NCI-H1436 (cell line): ENCODE results near the gene ATF3.

Experiments used
- DNase-seq: peaks from one replicate; lab custom pipeline; 2025; lab: John Stamatoyannopoulos, UW

The ATF3 gene, protein sequence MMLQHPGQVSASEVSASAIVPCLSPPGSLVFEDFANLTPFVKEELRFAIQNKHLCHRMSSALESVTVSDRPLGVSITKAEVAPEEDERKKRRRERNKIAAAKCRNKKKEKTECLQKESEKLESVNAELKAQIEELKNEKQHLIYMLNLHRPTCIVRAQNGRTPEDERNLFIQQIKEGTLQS

GRCh38 chr1:212608392-212608958 is at the start of gene ATF3:
TSS of gene ATF3 (plus strand) at chr1:212608761. CDS start at chr1:212615022, 6,261 bp downstream.
- peak; percentile 99 for DNase-seq

DNA sequence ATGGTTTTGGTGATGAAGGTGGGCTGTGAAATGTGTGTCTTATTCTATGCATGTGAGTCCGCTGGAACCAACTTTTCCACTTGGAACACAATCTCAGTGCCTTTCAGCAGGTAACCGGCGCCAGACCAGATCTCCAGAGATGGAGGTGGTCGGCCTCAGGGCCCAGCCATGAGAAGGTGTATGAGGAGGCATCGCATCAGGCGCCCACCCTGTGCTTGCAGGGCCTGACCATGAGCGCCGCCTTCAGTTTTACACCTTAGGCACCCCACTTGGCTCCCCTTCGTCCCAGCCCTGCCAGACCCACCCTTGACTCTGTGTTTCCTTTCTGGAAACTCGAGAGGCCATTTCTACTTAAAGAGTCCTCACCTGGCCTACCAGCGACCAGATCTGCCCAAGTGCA is 48.6 kb upstream of the ATF3 start:
- DNase-seq = no peak

GRCh38 chr1:212560933-212561460 is 47.6 kb upstream of the ATF3 start:
- no peak for DNase-seq

DNA sequence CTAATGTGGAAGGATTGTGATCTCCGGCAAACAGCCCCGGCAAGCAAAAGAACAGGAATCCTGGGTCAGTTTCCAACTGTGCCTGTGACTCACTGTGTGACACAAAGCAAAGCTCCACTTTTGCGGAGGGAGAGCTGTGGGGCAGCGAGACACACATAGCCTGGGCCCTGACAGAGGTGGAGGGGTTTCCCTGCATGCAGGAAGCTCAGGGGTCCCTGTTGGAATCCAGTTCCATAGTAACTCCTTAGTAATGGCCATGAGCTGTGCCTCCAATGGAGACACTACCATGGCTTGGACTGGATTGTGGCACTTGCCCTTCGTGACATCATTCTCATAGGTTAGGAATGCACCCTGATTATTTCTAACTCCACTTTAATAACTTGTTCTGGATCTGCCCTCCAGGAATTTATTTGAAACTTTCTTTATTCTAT is 47.0 kb upstream of the ATF3 start:
- no peak for DNase-seq

GRCh38 chr1:212562771-212563170 is 45.8 kb upstream of the ATF3 start:
- no peak for DNase-seq

DNA sequence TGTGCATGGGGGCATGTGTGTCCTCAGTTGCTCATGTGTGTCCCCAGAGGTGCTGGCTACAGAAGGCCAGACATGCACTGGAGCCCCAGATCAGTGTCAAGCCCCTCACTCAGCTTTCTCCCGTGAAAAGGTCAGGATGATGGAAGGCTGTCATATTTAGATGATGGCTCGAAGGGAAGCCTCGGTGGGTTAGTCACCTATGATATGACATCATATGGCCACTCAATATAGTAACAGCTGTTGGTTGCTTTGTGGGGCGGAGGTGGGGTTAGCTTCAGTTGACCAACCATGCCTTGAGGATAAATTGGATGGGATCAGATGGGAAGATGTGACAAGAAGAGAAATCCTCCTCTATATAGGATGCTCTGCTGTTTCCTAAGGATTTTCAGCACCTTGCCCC is 43.5 kb upstream of the ATF3 start:
- no peak for DNase-seq

DNA sequence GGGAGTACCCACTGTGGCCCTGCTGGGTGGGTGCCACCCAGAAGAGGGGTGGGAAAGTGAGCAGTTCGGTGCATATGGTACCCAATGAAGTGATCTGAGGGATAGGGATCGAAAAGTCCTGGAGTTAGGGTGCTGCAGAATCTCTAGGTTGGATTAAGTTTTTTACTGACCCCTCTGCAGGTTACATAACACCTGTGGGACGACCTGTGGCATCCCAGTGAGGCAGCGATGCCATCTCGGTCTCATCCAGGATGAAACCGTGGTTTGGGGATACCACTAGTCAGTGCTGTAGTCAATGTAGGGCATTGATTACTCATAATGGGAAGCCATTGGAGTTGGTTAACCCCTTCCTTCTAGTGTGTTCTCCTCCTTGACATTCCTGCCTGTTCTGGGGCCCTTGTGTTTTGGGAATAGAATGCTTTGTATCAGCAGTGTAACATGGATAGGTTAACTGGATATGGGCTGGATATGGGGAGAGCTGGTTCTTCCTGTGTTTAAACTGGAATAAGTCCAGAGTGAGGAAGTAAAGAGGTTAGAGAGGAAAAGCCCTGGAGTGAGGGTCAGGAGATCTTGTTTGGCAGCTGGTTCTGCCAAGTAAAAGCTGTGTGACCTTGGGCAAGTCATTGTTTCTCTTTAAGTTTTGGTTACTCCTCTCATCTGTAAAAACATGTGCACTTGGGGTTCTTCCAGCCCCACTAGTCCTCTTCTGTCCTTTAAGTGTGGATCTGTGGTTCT is 42.8 kb upstream of the ATF3 start:
- no peak for DNase-seq

- peak; percentile 79 for DNase-seq
Measured at GRCh38 chr1:212566522-212567479, 41.8 kb upstream of the ATF3 start.

GRCh38 chr1:212567638-212568037 is 40.9 kb upstream of the ATF3 start:
- no peak for DNase-seq

- DNase-seq = no peak
Measured at GRCh38 chr1:212568978-212569537, 39.5 kb upstream of the ATF3 start.

GRCh38 chr1:212574732-212575131 is 33.8 kb upstream of the ATF3 start:
- DNase-seq = no peak

DNA sequence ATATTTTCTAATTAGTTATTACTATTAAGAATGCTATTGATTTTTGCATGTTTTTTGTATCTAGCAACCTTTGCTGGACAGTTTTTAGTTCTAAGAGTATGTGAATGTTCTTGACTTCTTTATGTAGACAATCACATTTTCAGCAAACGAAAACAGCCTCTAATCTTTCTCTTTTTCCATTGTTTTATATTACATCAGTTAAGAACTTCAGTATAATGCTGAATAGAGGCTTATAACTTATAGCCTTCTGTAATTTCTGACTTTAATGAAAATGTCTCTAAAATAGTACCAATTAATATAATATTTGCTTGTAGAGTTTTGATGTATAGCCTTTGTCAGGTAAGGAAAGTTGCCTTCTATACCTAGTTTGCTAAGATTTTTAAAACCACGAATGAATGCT is 33.2 kb upstream of the ATF3 start:
- no peak for DNase-seq

DNA sequence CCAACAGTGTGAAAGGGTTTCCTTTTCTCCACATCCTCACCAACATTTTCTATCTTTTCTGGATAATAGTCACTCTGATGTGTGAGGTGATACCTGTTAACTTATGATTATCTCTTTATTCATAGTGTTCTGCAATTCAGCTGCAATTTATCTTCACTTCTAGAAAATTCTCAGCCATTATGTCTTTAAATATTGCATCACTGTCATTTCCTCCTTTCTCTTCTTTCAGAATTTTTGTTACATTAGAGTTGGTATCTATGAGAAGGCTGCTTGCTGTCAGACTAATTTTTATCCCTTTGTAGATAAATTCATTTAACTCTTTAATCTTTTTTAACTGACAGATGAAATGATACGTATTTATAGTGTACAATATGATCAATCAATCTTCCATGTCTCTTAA is 30.5 kb upstream of the ATF3 start:
- no peak for DNase-seq

GRCh38 chr1:212581034-212581433 is 27.5 kb upstream of the ATF3 start:
- DNase-seq = no peak

GRCh38 chr1:212582291-212582690 is 26.3 kb upstream of the ATF3 start:
- DNase-seq = no peak

DNA sequence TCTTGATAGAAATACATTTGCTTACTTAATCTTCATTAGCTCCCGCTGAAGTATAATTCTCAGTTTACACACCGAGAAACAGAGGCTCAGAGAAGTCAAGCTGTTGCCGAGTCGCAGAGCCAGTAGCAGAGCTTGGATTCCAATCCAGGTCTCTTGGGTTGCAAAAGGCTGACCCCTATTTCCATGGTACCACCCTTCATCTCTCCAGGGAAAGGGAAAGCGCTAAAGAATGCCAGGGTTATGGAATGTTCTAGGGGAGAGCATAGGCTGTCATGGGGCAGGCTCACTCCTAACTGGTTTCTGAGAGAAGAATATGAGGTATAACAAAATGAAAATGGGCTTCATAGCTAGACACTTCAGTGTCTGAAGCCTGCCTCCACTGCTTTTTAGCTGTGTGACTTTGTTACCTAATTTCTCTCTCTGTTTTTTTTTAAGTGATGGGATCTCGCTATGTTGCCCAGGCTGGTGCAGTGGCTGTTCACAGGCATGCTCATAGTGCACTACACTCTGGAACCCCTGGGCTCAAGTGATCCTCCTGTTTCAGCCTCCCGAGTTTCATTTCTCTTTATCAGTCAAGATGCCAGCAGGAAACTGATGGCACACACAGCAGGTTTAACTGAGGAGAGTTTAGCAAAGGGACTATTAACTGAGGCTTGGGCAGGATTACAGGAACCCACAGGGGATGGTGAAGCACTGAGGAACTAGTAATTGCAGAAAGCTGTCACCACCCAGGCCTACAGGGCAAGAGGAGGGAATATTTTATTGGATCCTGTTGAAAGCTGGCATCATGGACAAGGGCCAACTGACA is 25.5 kb upstream of the ATF3 start:
- DNase-seq = no peak

DNA sequence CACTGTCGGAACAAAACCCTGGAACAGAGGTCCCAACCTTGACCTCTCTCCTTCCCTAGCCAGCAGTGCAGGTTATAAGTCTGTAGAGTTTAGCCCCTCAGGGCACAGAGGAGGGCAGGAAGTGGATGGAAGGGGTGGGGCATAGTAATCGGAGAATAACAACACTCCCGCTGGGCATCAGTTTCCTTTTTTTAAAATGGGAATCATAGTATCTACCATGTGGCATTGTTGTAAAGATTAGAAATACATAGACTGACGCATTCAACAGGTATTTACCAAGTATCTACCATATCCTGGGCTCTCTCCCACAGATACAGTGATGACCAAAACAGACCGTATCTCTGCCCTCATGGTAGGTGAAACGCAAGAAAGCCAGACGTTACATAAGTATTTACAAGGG is 24.9 kb upstream of the ATF3 start:
- no peak for DNase-seq

DNA sequence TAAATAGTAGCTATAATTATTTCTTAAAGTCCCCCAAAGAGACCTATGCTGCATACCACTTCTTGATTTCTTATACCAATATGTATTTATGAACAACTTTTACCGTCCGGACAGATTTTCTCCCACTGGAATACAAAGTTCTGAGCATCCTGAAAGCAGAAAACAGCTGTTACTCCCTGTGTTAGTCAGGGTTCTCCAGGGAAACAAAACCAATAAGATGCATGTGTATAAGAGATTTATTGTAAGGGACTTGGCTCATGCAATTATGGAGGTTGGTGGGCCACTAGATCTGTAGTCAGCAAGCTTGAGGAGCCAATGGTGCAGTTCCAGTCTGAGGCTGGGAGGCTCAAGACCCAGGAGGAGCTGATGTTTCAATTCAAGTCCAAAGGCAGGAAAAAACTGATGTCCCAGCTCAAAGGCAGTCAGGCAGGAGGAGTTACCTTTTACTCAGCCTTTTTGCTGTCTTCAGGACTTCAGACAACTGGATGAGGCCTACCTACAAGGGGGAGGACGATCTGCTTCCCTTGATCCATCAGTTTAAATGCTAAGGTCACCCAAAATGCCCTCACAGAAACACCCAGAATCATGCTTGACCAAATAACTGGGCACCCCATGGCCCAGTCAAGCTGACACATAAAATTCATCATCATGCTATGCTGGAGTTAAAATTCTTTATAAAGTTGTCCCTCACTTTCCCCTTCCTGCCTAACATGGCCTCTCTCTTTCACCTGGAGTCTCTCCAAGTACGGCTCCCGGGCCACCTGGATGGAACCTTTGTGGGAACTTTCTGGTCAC is 24.3 kb upstream of the ATF3 start:
- DNase-seq = no peak

- DNase-seq = no peak
Measured at GRCh38 chr1:212585210-212585609, 23.4 kb upstream of the ATF3 start.
